A549 treated with ZK216348 at 1 μM for 4 hours (cell line): Measurements from ENCODE around the gene INTU. TPM values are rescaled to one million over a fixed set of nuclear protein-coding genes. Genes with fewer than 3 reads are reported as not detected.

Experiments used
- total RNA-seq: library from RNA; stranded (reverse); fragments of 200-300 nt; extraction: Qiagen RNA extraction; gene quantifications from 5 replicates; pipeline ENCODE4 v1.2.3, GENCODE V29; 2022; ENCODE audit warnings: low read depth

INTU gene
- 0.68 to 2.0 TPM (median 1.5 TPM) in 5 replicates for total RNA-seq

GRCh38 chr4:127632420-127633403 is at the start of gene INTU:
Gene INTU, plus strand, starts transcription at chr4:127632957. Its CDS starts 78 bp downstream, at chr4:127633035.

GRCh38 chr4:127730142-127730913 is 97.6 kb downstream of the INTU start, which contains the start of gene SLC25A31:
Gene SLC25A31, plus strand, starts transcription at chr4:127730400. Its CDS starts 146 bp downstream, at chr4:127730546.

Other genes starting within 250 kb of the INTU start
- gene SLC25A31, start 97.4 kb downstream of the INTU start, total RNA-seq = not detected in 5 replicates
- gene HSPA4L, start 149.4 kb downstream of the INTU start, total RNA-seq = 7.1 to 9.3 TPM (median 7.7 TPM) in 5 replicates
- gene PLK4, start 247.9 kb downstream of the INTU start, total RNA-seq = 16.7 to 21.3 TPM (median 18.9 TPM) in 5 replicates